Activated T-cell treated with anti-CD3 and anti-CD28 coated beads for 4 hours (primary cell): ENCODE data around the gene PRKCQ.

Experiments
- DNase-seq: peaks from one replicate; pipeline ENCODE4 v3.0.0-alpha.2; 2020

Gene PRKCQ

DNA sequence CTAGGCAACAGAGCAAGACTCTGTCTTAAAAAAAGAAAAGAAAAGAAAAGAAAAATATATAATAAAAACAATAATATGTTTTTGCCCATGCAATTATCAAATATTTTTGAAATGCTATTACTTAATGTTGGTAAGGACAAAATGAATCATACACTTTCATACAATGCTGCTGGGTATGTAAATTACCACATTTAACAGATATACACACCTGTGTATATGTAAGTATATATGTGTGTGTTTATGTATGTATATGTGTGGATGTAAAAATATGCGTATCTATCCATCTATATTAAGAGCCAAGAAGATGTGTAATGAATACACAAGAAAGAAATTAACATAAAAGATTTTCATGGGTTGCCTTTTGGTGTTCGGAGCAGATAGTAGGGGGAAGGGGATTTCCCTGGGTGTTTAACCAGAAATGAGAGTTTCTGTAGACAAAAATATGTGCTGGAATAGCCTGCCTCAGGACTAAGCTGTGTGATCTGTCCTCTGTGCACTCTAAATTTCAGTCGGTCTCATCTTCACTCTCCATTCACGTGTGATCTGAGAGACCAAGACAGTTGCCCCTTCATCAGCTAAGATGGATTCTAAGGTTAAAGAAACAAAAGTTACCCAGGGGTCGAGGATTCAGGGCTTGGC, 61.2 kb downstream of the PRKCQ start:
- no peak for DNase-seq

GRCh38 chr10:6516929-6517284, 63.2 kb downstream of the PRKCQ start:
- no peak for DNase-seq

DNA sequence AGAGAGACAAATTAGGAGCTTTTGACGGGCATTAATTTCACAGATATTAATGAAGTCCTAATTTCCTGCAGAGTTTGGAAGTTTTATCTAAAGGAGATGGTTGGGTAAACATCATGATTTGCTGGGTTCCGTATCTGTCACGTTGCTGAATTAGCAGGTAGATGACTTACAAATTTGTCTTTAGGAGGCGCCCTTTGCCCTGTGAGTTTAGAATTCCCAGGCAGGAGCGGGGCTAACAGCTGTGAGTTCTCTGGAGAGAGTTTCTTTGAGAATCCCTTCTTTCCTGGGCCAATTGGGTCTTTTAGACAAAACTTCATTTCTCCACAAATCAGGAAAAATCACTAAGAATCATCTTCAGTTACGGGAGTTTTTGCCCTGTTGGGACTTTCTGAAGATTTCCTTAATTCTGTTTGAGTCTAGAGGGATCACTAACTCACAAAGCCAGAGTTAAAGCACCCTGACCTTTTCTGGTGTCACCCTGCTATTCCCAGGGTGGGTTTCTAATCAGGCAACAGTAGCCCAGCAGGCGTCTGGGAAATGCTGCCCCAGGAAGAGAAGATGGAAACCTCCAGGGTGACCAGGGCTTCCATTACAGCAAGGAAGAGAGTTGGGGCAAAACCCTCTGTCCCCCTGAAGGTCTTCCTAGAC, 63.7 kb downstream of the PRKCQ start:
- DNase-seq: no peak

DNA sequence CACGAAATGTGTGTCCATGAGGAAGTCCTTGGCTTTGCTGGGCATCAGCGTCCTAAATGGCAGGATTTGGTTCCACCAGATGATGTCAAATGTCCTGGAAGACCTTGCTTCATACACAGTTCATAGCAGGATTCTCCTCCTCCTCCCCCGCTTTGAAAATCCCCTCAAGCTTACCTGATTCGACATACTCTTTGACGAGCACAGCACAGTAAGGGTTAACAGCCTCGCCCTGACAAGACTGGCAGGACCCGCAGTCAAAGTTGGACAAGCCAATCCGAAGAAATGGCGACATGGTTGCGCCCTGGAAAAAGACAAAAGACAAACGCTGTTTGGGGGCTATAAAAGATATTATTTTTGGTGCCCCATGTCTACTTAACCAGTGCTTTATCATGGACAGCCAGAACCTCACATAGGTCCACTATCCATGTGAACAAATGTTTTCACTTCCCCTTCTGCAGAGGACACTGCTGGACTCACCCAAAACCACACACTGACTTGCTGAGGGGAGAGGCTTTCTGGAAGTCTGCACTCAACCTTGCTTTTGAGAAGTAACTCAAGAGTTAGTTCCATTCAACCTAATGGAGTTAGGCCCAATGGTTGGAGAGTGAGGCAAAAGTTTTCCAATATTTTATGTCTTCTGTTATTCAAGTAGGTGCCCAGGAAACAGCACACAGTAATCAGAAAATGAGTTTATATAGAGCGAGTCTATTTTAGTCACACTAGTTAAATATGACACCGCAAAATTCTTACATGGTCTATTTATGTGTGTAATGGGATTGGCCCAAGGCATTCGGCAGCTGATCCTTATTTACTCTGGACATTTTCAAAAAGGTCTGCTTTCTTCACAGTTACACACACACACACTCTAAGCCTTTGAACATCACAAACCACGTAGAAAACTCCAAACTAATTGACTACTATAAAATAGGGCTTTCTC, 65.0 kb downstream of the PRKCQ start:
- DNase-seq: no peak

DNA sequence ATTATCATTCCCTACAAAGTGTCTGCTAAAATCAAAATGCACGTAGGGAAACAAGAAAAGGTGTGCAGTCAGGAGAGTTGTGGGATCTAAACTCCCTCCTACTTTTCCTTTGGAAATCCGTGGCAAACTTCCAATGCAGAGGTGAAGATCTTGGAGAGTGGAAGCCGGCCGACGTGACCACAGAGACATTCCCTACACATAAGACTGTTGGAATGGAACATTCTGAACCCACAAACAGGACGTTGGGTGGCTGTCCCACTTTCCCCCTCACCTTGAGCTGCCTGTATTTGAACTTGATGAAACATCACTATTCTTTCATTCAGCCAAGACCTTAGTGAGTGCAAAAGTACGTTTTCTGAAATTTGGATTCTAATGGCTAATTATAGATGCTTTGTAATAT, 65.9 kb downstream of the PRKCQ start:
- DNase-seq: no peak

DNA sequence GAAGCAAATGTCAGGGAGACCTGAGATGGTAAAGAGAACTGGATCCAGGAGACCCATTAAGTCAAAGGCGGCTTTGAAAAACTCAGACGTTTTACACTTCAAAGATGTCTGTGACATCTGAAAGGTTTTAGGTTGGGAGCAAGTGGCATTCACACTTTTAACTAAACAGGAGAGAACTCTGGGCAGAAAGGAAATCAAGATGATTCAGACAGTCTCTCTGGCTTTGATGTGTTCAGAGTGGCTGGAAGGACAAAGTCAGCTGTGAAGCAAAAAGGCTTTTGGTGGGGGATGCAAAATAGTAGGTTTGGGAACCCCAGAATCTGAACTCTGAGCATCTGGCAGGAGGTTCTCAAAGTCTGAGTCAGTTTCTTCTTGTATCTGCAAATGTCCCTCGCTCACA, 66.6 kb downstream of the PRKCQ start:
- no peak for DNase-seq

DNA sequence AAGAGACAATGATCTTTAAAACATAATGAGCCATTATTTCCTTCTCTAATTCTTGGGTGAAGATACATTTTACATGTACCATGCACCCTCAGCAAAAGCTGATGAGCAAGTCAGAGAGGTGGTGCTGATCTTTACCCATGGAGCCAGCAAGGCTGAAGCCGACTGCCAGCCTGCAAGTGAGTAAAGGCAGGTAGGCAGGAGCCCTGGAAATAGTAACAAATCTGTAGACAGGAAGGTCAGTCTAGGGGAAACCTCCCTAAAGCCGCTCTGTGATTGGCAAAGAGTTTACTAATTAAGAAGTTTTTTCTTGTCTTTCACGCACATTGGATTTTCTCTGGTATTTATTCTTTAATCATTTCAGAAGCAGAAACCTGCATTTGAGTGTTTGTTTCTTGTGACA, 67.9 kb downstream of the PRKCQ start:
- no peak for DNase-seq

DNA sequence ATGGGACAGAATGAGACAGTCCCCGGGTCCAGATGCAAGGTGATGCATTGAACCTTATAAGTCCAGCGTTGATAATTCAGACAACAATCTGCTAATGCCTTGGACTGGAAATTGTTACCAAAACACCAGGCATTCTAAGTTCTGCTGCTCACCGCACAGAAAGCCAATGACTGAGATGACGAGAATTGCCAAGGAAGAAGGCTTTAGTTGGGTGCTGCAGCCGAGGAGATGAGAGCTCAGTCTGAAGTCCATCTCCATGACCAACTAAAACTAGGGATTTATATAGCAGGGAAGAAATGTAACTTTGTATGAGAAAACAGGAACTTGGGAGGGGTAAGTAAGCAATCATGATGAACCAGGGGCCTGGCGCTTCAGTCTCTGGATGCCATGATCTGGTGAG, 68.7 kb downstream of the PRKCQ start:
- no peak for DNase-seq

DNA sequence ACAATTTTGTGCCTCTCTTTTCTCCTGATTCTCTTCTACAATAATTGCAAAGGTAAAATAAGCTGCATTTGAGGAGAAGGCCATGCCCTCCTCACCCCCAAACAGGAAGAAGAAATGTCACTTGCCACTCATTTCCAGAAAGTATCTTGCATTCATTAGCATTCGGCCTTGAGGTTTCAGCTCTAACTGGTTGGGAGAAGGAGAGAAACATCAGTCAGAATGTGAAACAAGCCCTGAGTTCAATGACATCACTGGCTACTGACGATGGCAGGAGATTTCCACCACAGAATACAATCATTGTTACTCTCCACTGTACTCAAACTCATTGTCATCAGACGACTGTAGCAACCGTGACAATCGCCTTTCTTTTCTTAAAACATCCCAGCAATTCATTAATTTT, 72.8 kb downstream of the PRKCQ start:
- DNase-seq: no peak

DNA sequence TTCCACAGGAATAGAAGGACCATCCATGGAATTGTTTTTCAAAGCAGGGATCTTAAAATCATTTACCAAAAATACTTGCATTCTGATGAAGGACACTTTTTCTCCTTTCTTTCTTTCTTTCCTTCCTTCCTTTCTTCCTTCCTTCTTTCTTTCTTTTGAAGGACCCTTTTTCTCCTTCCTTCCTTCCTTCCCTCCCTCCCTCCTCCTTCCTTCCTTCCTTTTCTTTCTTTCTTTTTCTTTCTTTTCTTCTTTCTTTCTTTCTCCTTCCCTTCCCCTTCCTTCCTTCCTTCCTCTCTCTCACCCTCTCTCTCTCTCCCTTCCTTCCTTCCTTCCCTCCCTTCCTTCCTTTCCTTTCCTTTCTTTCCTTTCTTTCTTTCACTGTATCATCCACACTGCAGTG, 74.8 kb downstream of the PRKCQ start:
- no peak for DNase-seq

DNA sequence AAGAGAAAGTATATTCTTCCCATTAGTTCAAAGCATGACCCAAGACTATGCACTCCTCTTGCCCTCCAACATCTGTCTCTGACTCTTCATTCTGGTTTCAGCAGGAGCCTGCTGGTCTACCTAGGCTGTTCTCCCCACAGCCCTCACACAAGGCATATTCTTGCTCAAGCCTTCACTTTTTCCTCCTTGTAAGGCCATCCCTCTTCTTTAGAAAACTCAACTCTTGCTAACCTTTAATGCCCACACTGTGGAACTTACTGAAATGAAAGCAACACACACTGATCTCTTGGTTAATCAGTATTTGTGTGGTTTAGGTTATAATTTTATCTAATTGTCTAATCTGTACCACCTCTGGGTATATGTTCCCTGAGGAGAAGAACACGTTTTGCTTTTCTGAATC, 75.8 kb downstream of the PRKCQ start:
- DNase-seq: no peak

GRCh38 chr10:6503171-6503570, 76.9 kb downstream of the PRKCQ start:
- DNase-seq: no peak

GRCh38 chr10:6501931-6502330, 78.1 kb downstream of the PRKCQ start:
- DNase-seq: no peak

- DNase-seq: no peak
These were observed 80.1 kb downstream of the PRKCQ start for GRCh38 chr10:6499974-6500373.

- peak; percentile 36 for DNase-seq
These were observed 81.3 kb downstream of the PRKCQ start for GRCh38 chr10:6498771-6499170.

DNA sequence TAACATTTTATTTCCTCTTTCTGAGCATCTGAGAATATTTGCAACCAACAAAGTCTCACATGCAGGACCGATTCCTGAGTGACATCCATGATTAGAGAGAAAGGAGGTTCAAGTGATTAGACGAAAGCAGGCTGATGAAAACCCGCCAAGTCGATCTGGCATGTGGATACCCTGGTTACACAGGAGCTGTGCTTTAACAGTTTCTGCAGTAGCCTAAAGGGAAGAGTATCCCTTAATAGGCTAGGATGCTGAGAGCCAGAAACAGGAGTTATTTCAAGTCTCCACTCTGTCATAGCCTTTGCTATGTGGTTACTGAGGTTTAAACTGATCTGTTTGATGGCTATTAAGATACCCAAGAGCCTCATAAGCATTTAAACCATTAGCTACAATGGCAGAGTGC, 82.5 kb downstream of the PRKCQ start:
- no peak for DNase-seq

DNA sequence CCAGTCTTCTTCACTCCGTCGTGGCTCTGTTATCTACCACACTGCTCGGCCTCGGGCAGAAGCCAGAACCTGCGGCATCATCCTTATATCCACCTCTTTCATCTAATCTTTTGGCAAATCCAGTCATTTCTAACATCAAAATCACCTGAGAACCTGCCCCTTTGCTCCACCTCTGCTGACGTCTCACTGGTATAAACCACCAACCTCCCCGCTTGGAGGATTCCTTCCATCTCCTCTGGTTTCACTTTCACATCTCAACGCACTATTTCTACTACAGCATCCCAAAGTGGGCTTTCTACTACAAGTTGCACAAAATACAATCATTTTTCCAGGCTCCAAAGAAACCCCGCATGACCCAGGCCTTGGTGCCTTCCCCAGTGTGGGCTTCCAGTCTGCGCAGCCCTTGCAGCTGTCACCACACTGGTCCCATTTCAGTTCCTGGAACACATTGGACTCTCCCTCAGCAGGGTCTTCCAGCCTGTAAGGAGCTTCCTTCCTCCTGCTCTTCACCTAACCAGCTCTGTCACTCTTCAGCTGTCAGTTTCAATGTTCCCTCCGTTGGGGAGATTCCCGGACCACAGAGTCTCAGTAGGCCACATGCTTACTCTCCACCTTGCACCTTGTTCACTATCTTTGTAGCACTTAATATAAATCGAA, 85.0 kb downstream of the PRKCQ start:
- DNase-seq: peak; percentile 42

DNA sequence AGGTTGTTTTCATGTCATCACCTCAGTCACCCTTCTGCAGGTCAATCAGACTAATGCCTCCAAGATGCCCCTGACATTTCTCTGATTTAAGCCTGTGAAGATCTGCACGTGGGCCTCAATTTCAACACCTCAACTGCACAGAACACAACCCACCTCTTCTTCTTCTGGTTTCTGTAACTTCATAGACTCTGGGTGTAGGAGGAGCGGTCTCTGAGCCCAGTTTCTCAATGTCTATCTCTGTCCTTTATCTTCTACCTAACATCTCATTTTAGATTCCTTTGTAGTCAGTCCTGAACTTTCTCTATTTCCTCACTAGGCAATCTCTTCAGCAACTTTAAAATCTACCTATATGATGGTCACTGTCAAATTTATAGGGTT, 85.6 kb downstream of the PRKCQ start:
- no peak for DNase-seq

DNA sequence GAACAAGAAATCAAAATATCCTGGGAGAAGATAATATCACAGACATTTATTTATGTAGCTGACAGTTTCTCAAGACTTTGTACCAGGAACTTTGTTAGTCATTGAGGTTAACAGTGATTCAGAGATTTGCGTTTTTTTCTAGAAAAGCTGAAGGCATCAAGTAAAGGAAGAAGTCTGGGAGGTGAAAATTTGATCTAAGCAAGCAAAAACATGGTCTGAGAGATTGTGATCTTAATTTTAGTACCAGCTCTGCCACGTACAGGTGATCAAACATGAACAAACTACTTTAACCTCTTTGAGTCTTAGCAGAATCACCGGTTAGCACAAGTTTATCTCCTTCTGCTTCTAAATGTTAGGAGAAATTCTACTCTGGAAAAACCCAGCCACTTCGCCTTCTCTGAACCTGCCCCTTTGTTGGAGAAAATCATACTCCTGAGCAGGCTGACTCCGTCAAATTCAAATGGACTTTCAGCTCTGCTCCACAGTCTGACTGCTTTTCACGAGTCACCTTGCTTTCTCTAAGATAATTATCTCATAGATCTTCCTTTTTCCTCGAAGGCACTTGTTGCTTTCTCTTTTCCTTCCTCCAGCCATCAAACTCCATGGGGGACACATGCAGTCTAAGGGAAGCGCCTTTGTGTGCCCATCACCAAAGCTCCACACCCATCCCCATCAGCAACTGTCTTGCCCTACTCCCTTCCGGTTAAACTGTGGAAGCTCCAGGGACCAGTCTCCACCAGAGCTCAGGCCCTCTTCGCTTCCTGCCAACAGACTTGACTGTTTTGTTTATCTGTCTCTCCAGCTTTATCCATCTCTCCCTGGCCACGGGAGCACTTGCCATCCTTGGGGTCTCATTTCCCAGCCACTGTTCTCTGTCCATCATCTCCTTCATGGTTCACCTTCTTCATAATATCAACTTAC, 86.3 kb downstream of the PRKCQ start:
- DNase-seq: no peak

DNA sequence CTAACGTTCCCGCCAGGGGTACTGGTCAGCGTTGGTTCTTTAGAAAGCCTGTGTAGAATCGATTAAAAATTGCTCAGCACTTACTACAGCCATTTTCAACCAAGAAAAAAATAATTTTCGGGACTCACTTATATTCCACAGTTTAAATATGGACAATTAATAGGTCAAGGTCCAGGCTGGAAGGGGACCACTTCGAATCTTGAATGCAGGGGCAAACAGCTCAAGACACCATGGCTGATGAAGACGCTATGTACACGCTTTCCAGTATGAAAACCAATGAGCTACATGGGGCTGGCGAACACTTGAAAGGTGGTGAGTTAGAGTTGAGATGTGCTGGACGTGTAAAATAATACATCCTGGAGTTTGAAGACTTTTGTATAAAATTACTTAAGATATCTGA, 87.2 kb downstream of the PRKCQ start:
- no peak for DNase-seq

- no peak for DNase-seq
These were observed 88.1 kb downstream of the PRKCQ start for GRCh38 chr10:6491841-6492609.

DNA sequence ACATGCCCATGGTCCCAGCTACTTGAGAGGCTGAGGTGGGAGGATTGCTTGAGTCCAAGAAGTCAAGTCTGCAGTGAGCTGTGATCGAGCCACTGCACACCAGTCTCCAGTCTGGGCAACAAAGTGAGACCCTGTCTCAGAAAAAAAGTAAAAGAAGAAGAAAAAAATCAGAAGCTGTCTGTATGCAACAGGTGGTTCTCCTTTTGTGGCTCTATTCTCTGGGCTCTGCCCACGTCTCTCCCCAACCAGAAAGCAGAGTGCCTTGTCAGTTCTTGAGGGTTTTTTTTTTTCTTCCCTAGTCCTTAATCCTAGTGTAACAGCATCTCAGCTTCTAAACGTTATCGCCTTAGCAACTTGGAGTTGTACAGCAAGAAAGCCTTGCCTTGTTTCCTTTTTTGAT, 89.5 kb downstream of the PRKCQ start:
- no peak for DNase-seq
